WTC11 (cell line): ENCODE data around the gene AKAP13. TPM values are rescaled to one million over a fixed set of nuclear protein-coding genes. Genes with fewer than 3 reads are reported as not detected.

Experiments used
- ATAC-seq: fragments of 200-7000 bp; cut with Tn5 transposase; 2 replicates; pipeline ENCODE4 v1.10.0; 2021; ENCODE audit warnings: mild to moderate bottlenecking, moderate library complexity
- CTCF ChIA-PET: fragments of 300-600 bp; sonication (Branson Sonifier 250); formaldehyde crosslinking; loops from one replicate; lab custom pipeline; 2021; ENCODE audit warnings: antibody characterized with exemption; lab: Charles Lee
- POLR2A ChIA-PET: fragments of 350-600 bp; sonication (Branson Sonifier 250); formaldehyde crosslinking; loops from one replicate; lab custom pipeline; 2021; ENCODE audit warnings: antibody characterized with exemption; lab: Charles Lee
- DNase-seq: peaks from one replicate; pipeline ENCODE4 v3.0.0; 2021; ENCODE audit warnings: low spot score
- H3K27ac Mint-ChIP-seq: 2 replicates; pipeline ENCODE4 v1.8.0; 2021; ENCODE audit warnings: mixed read lengths
- H3K27me3 Mint-ChIP-seq: 2 replicates; pipeline ENCODE4 v1.8.0; 2021; ENCODE audit warnings: low read depth, mild to moderate bottlenecking, moderate library complexity, mixed read lengths
- H3K36me3 Mint-ChIP-seq: 2 replicates; pipeline ENCODE4 v1.8.0; 2021; ENCODE audit warnings: mixed read lengths
- H3K4me1 Mint-ChIP-seq: 2 replicates; pipeline ENCODE4 v1.8.0; 2022; ENCODE audit warnings: mixed read lengths
- H3K4me3 Mint-ChIP-seq: 2 replicates; pipeline ENCODE4 v1.8.0; 2021; ENCODE audit warnings: mild to moderate bottlenecking, moderate library complexity, mixed read lengths
- H3K9me3 Mint-ChIP-seq: 2 replicates; pipeline ENCODE4 v1.8.0; 2021; ENCODE audit warnings: mixed read lengths
- ARID4B ChIP-seq: sonication (generic); formaldehyde crosslinking; IDR thresholded peaks from 2 replicates; pipeline ENCODE4 v1.8.0; 2023; ENCODE audit warnings: missing genetic modification reagents, mild to moderate bottlenecking, borderline replicate concordance
- ATF2 ChIP-seq: sonication (generic); formaldehyde crosslinking; IDR thresholded peaks from 2 replicates; pipeline ENCODE4 v1.8.1; 2022; ENCODE audit warnings: low read depth, missing genetic modification reagents, borderline replicate concordance
- CTCF ChIP-seq: fragments of 200-600 bp; IDR thresholded peaks from 2 replicates; pipeline ENCODE4 v1.8.0; 2022; ENCODE audit warnings: antibody characterized with exemption
- ETV6 ChIP-seq: sonication (generic); formaldehyde crosslinking; IDR thresholded peaks from 2 replicates; pipeline ENCODE4 v1.8.1; 2022; ENCODE audit warnings: mild to moderate bottlenecking, missing genetic modification reagents
- FOXK1 ChIP-seq: sonication (generic); formaldehyde crosslinking; IDR thresholded peaks from 2 replicates; pipeline ENCODE4 v1.8.0; 2022; ENCODE audit warnings: mild to moderate bottlenecking, moderate library complexity, missing genetic modification reagents
- FOXP4 ChIP-seq: sonication (generic); formaldehyde crosslinking; IDR thresholded peaks from 2 replicates; pipeline ENCODE4 v1.8.0; 2022; ENCODE audit warnings: mild to moderate bottlenecking, missing genetic modification reagents
- GABPB1 ChIP-seq: sonication (generic); formaldehyde crosslinking; IDR thresholded peaks from 2 replicates; pipeline ENCODE4 v1.8.1; 2023; ENCODE audit warnings: mild to moderate bottlenecking, missing genetic modification reagents
- ZMAT4 ChIP-seq: fragments of 250-450 bp; sonication (Bioruptor Pico); IDR thresholded peaks from 2 replicates; pipeline ENCODE4 v1.9.0; 2021; ENCODE audit warnings: mild to moderate bottlenecking
- ZNF263 ChIP-seq: sonication (generic); formaldehyde crosslinking; IDR thresholded peaks from 2 replicates; pipeline ENCODE4 v1.8.1; 2022; ENCODE audit warnings: low read depth, mild to moderate bottlenecking, moderate library complexity, missing genetic modification reagents
- ZNF317 ChIP-seq: sonication (generic); formaldehyde crosslinking; IDR thresholded peaks from 2 replicates; pipeline ENCODE4 v1.8.1; 2023; ENCODE audit warnings: low read depth, mild to moderate bottlenecking, moderate library complexity, missing genetic modification reagents, borderline replicate concordance
- ZNF423 ChIP-seq: fragments of 250-450 bp; sonication (Bioruptor Pico); IDR thresholded peaks from 2 replicates; pipeline ENCODE4 v2.1.2; 2022; ENCODE audit warnings: mild to moderate bottlenecking, moderate library complexity
- ZNF425 ChIP-seq: fragments of 250-450 bp; sonication (Bioruptor Pico); conservative IDR thresholded peaks from 2 replicates; pipeline ENCODE4 v1.9.0; 2021; ENCODE audit warnings: mild to moderate bottlenecking
- ZSCAN18 ChIP-seq: fragments of 250-450 bp; sonication (Bioruptor Pico); IDR thresholded peaks from 2 replicates; pipeline ENCODE4 v2.1.2; 2022; ENCODE audit warnings: mild to moderate bottlenecking, moderate library complexity
- total RNA-seq: library from RNA; stranded (reverse); gene quantifications from 3 replicates; pipeline ENCODE4 v1.2.3, GENCODE V29; 2021

Gene AKAP13
- total RNA-seq, 1 experiment from 2014 or later, result 50.3 TPM

- no peak for TF ChIP-seq ZNF317 (CRISPR knock-in tag)
- TF ChIP-seq ZSCAN18 (CRISPR knock-in tag), result no peak
Observed at GRCh38 chr15:85750319-85751290, 370.2 kb downstream of the AKAP13 start (continued).

GRCh38 chr15:85751291-85752123 lies 371.1 kb downstream of the AKAP13 start:
- H3K4me3 Mint-ChIP-seq, result peak overlapping the region; percentile 46
- 0 out of 2 replicates have a peak overlapping the region, but pooled peaks have one; percentile 87 for H3K27ac Mint-ChIP-seq
- DNase-seq (peak; percentile 76), ATAC-seq (peak; percentile 84)
- H3K4me1 Mint-ChIP-seq, result peaks cover 73% of the 10 kb centered on the region
- H3K9me3 Mint-ChIP-seq, result no peaks in the 10 kb centered on the region
- POLR2A ChIA-PET, result interaction anchor here (1.2 to 2.0 kb wide), 3 partner anchors 9 to 43 kb away, joined by 3 to 12 read pairs (median 6); partner anchors contain the start of gene KLHL25
- CTCF ChIA-PET, result interaction anchor here (0.6 to 2.7 kb wide), 15 partner anchors 9 to 290 kb away, joined by 3 to 18 read pairs (median 3); partner anchors contain the start of gene KLHL25
- H3K36me3 Mint-ChIP-seq, result peaks cover 20% of the 10 kb centered on the region
- no peaks in the 10 kb centered on the region for H3K27me3 Mint-ChIP-seq
- TF ChIP-seq CTCF, result no peak
- no peak for TF ChIP-seq GABPB1
- TF ChIP-seq ZNF423 (CRISPR knock-in tag), result peak; percentile 49; the same call in 1 of the 2 replicates
- TF ChIP-seq ETV6 (CRISPR knock-in tag), result peak; percentile 70; the same call in 1 of the 2 replicates

- peaks cover 14% of the 10 kb centered on the region; the same call in 1 of the 2 replicates for H3K36me3 Mint-ChIP-seq
- H3K9me3 Mint-ChIP-seq, result no peaks in the 10 kb centered on the region
- no peak for DNase-seq
- H3K27ac Mint-ChIP-seq, result peak overlapping the region; percentile 87
- no peaks in the 10 kb centered on the region for H3K27me3 Mint-ChIP-seq
- H3K4me3 Mint-ChIP-seq, result peak overlapping the region; percentile 46
- POLR2A ChIA-PET, result interaction anchor here (0.5 to 2.0 kb wide), 3 partner anchors 10 to 306 kb away, joined by 6 to 12 read pairs (median 6); partner anchors contain the start of gene KLHL25
- peak; percentile 1; the same call in 1 of the 2 replicates for ATAC-seq
- H3K4me1 Mint-ChIP-seq, result peaks cover 67% of the 10 kb centered on the region
- CTCF ChIA-PET, result interaction anchor here (0.6 to 2.7 kb wide), 15 partner anchors 9 to 289 kb away, joined by 3 to 18 read pairs (median 3); partner anchors contain the start of gene KLHL25
- TF ChIP-seq ATF2 (CRISPR knock-in tag), result no peak
- no peak for TF ChIP-seq ZNF425
- no peak for TF ChIP-seq FOXP4 (CRISPR knock-in tag)
- no peak for TF ChIP-seq ARID4B
- TF ChIP-seq GABPB1, result no peak
- TF ChIP-seq ZNF263 (CRISPR knock-in tag), result no peak
- TF ChIP-seq FOXK1, result no peak
- no peak for TF ChIP-seq ZMAT4 (CRISPR knock-in tag)
Observed at GRCh38 chr15:85752124-85752475, 371.7 kb downstream of the AKAP13 start.
